Cardiac septum (tissue), 1 donor: Measurements from ENCODE around the gene CYCS. TPM values are rescaled to one million over a fixed set of nuclear protein-coding genes. Genes with fewer than 3 reads are reported as not detected.
"Not testable (repeated sequence)": the region's sequence is repeated elsewhere in the genome, so short reads cannot be mapped to it uniquely, and the experiment has no call there.

Experiments used
- DNase-seq: peaks from one replicate; pipeline ENCODE4 v3.0.0-alpha.2; 2020; ENCODE audit warnings: low spot score
- intact Hi-C: fragments of 100-400 bp; cut with DNase I; formaldehyde crosslinking; loops from one replicate; pipeline ENCODE4 v1.14.0; 2022
- long read RNA-seq: library from polyadenylated mRNA; unstranded; transcript quantifications from one replicate; pipeline ENCODE4 v2.0.0, GENCODE V29; 2021
- total RNA-seq: library from RNA; stranded (reverse); fragmentation: NEBNext Ultra II Directional; extraction: Animal tissue kit (Norgen Biotek cat#: 25700); gene quantifications from one replicate; pipeline ENCODE4 v1.2.1, GENCODE V29; 2021
- donor health status: DM: no; HTN: no; CAD: no.

CYCS gene
- total RNA-seq, result 494 TPM
- long read RNA-seq, full-length matches to known transcripts, result 280 of 296 reads
- long read RNA-seq, partial matches to known transcripts, result 6 of 296 reads
- long read RNA-seq, other reads (novel, unspliced or antisense), result 10 of 296 reads

GRCh38 chr7:25125137-25125946, at the start of gene CYCS:
TSS of gene CYCS (minus strand) at chr7:25125260. CDS start at chr7:25124119, 1,141 bp downstream.
- peak; percentile 100 for DNase-seq
- intact Hi-C loops, result no loop called here

GRCh38 chr7:25173184-25173583, 48.1 kb upstream of the CYCS start:
- no peak for DNase-seq
- intact Hi-C loops, result no loop called here

GRCh38 chr7:25171516-25171915, 46.5 kb upstream of the CYCS start:
- DNase-seq, result no peak
- intact Hi-C loops, result no loop called here

- intact Hi-C loops, result no loop called here
- no peak for DNase-seq
These were observed 46.0 kb upstream of the CYCS start for GRCh38 chr7:25171071-25171470.

GRCh38 chr7:25169683-25170082, 44.6 kb upstream of the CYCS start:
- intact Hi-C loops, result no loop called here
- no peak for DNase-seq

GRCh38 chr7:25168145-25168544, 43.1 kb upstream of the CYCS start:
- no peak for DNase-seq
- intact Hi-C loops, result no loop called here

- intact Hi-C loops, result no loop called here
- DNase-seq, result no peak
These were observed 42.3 kb upstream of the CYCS start for GRCh38 chr7:25167262-25167843.

GRCh38 chr7:25159983-25160596, 35.0 kb upstream of the CYCS start:
- DNase-seq, intact Hi-C loops: not testable (repeated sequence)

- no peak for DNase-seq
- intact Hi-C loops, result no loop called here
These were observed 33.9 kb upstream of the CYCS start for GRCh38 chr7:25158966-25159365.

GRCh38 chr7:25151773-25152172, 26.7 kb upstream of the CYCS start:
- no peak for DNase-seq
- intact Hi-C loops, result no loop called here

- intact Hi-C loops, result no loop called here
- DNase-seq, result no peak
These were observed 24.8 kb upstream of the CYCS start for GRCh38 chr7:25149836-25150235.

- intact Hi-C loops, result no loop called here
- DNase-seq, result no peak
These were observed 23.9 kb upstream of the CYCS start for GRCh38 chr7:25148772-25149575.

GRCh38 chr7:25143763-25144162, 18.7 kb upstream of the CYCS start:
- DNase-seq, result no peak
- intact Hi-C loops, result no loop called here

- intact Hi-C loops, result no loop called here
- DNase-seq, result no peak
These were observed 14.5 kb upstream of the CYCS start for GRCh38 chr7:25139536-25139935.

- no peak for DNase-seq
- intact Hi-C loops, result no loop called here
These were observed 9.4 kb upstream of the CYCS start for GRCh38 chr7:25134358-25135010.

GRCh38 chr7:25132430-25132829, 7.4 kb upstream of the CYCS start:
- intact Hi-C loops, result no loop called here
- DNase-seq, result no peak

- intact Hi-C loops, result no loop called here
- no peak for DNase-seq
These were observed 1.7 kb upstream of the CYCS start for GRCh38 chr7:25126751-25127150.

GRCh38 chr7:25124465-25125136, 459 bp downstream of the CYCS start:
- no peak for DNase-seq
- intact Hi-C loops, result no loop called here

GRCh38 chr7:25122373-25122772, 2.7 kb downstream of the CYCS start:
- intact Hi-C loops, result no loop called here
- no peak for DNase-seq
